ENCODE measurements around the gene CCDC117.

Gene CCDC117

DNA sequence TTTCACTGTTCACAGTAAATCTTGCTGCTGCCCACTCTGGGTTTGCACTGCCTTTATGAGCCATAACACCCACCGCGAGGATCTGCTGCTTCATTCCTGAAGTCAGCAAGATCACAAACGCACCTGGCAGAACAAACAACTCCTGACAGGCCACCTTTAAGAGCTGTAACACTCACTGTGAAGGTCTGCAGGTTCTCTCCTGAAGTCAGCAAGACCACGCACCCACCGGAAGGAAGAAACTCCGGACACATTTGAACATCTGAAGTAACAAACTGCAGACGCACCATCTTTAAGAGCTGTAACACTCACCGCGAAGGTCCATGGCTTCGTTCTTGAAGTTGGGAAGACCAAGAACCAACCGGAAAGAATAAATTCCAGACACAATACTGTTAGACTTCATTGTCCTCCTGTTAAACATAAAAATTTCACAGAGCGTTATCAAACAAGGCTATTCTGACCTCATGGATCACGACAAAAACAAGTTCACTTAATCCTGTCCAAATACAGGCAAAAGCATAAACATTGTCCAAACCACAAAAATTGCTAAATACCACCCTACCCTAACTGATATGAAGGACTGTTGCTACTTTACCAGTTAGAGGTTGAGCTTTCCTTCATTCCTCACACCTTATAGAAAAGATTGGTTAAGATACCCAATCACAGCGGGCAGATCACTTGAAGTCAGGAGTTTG lies 3.0 kb upstream of the CCDC117 start:
- DNase-seq (ENCODE audit: low read depth), result no peak

DNA sequence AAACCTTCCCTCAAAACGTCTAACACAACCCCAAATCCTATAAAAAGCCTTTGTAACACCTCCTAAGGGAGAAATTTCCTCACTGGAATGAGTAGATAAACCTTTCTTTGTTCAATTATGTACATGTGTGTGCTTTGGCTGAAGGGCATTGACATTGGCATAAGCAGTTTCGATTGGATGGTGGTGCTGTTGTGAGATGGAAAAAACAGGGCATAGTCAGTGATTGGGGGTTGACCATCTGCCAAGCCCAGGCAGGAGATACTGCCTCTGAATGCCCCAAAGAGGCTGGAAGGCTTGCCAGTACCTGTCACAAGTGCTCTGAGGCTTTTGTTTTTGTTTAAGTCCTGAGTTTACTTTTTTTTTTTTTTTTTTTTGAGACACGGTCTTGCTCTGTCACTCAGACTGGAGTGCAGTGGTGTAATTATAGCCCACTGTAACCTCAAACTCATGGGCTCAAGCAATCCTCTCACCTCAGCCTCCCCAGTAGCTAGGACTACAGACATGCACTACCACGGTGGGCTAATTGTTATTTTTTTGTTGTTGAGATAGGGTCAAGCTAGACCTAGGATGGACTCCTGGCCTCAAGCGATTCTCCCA lies 1.2 kb upstream of the CCDC117 start:
- DNase-seq (ENCODE audit: low read depth), result no peak

DNA sequence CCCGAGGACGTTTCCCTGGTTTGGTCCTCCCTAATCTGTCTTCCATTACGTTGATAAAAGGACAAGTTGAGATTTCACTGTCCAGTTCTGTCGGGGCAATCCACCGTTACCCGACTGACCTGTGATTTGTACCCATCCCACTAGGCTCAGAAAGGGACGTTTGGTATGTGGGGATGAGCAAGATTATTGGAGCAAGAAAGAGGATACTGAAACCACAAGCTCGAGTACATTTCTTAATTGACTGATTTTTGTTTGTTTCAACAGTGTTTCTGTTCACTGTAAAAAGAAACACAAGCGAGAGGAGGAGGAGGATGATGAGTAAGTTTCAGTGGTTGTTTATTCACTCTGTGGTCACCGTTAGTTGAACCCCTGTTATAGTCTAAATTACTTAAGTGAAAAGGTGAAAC lies 969 bp downstream of the CCDC117 start:
- DNase-seq (ENCODE audit: low read depth), result no peak

DNA sequence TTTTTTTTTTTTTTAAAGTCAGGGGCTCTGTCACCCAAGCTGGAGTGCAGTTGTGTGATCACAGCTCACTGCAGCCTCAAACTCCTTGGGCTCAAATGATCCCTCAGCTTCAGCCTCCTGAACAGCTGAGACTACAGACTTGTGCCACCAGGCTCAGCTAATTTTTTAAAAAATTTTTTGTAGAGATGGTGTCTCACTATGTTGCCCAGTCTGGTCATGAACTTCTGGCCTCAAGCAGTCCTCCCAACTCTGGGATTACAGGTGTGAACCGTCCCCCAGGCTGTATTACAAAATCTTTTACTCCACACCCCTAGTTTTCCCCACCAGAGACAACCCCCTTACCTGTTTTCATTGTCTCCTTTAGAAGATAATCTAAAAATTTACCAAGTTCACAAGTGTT lies 1.9 kb downstream of the CCDC117 start:
- DNase-seq (ENCODE audit: low read depth), result no peak

DNA sequence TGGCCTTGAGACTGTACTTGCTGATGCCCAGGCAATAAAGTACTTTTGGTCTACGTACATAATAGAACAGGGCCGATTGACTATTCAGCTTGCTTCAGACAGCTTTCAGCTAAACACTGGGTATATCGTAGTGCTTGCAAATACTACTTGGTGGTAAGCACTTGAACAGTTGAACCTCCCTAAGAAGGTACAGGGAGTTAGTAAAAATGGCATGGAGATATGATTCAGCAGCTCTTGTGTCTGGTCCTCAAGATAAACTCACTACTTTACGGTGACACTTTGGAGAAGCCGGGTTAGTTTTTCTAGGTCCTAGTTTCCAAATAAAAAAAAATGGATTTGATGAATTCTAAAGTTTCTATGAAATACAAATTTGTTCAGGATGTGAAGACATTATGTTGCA lies 7.3 kb downstream of the CCDC117 start:
- DNase-seq (ENCODE audit: low read depth), result no peak

- DNase-seq (ENCODE audit: low read depth), result no peak
Measured at GRCh38 chr22:28780296-28780695, 7.8 kb downstream of the CCDC117 start.

DNA sequence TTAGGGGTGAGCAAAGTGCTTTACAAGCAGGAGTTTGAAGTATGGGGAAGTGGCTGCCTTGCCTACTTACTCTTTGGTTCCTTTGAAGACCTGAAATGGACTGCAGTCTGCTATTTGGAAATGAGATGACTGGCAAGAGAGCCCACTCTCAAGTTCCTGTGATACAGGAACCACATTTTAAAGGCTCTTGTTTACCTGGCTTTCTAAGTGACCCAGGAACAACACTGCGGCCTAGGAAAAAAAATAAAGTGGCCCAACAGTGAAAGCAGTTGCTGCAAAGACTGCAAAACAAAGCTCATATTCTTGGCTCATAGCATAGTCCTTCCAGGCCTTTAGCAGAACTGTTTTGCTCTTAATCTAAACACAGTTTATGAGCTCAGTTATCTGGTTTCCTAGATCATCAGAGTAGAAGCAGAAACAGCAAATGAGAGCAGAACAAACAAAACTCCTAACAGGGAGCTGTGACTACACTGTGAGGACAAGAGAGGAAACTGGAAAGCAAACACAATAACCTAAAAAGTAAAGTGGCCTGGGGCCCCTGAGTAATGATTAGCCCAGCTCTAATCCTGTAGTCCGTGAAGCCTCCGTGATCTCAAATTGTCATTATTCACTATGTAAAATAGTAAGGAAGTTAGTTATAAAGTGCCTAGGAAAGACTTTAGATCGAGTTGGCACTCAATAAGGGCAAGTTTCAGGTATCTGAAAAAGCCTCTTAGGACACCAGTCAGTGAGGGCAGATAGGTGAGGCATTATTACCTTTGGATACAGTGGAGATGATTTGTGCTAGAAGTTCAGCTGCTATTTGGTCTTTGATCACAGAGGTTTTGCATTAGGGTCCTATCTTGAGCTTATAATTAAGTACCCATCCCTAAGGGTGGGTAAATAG lies 11.5 kb downstream of the CCDC117 start:
- no peak for DNase-seq (ENCODE audit: low read depth)

GRCh38 chr22:28788601-28789000 lies 16.1 kb downstream of the CCDC117 start:
- DNase-seq (ENCODE audit: low read depth), result no peak

- no peak for DNase-seq (ENCODE audit: low read depth)
Measured at GRCh38 chr22:28791124-28791523, 18.6 kb downstream of the CCDC117 start.

DNA sequence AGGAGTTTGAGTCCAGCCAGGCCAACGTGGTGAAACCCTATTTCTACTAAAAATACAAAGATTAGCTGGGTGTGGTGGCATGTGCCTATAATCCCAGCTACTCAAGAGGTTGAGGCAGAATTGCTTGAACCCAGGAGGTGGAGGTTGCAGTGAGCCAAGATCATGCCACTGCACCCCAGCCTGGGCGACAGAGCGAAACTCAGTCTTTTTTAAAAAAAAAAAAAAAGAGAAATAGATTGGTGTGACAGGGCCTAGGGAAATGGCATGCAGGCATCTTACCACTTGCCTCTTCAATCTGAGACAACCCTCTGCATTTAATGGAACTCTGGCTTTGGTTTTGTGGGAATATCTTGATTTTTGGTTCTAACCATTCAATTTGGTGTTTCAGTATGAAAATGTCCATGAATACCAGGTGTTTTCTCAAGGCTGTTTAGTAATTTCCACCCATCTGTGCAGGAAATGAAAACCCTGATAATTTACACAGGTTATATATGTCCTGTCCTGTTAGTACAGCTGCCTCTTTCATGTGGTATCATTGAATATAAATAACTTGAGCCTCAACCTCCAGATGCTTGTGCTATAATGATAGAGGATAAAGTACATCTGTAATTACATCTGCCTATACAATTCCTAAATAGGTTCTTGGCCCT lies 19.5 kb downstream of the CCDC117 start:
- DNase-seq (ENCODE audit: low read depth), result no peak

GRCh38 chr22:28792491-28793383 lies 20.2 kb downstream of the CCDC117 start:
- DNase-seq (ENCODE audit: low read depth), result no peak

GRCh38 chr22:28793976-28794584 lies 21.6 kb downstream of the CCDC117 start:
- DNase-seq (ENCODE audit: low read depth), result no peak

DNA sequence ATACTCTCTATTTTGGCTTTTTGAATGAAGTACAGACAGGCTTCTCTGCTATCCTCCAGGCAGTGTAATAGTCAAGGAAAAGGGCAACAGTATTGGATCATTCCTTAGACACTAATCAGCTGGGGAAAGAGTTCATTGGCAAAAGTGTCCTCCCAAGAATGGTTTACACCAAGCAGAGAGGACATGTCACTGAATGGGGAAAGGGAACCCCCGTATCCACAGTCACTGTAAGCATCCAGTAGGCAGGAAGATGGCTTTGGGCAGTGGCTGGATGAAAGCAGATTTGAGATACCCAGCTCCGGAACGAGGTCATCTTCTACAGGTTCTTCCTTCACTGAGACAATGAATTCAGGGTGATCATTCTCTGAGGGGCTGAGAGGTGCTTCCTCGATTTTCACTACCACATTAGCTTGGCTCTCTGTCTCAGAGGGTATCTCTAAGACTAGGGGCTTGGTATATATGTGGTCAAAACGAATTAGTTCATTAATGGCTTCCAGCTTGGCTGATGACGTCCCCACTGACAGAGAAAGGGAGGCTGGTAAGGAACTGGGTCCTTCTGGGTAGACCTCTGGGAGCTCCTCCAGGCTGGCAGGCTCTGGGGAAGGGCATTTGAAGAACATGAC lies 22.7 kb downstream of the CCDC117 start:
- DNase-seq (ENCODE audit: low read depth), result no peak

- DNase-seq (ENCODE audit: low read depth), result no peak
Measured at GRCh38 chr22:28795932-28796856, 23.7 kb downstream of the CCDC117 start.

DNA sequence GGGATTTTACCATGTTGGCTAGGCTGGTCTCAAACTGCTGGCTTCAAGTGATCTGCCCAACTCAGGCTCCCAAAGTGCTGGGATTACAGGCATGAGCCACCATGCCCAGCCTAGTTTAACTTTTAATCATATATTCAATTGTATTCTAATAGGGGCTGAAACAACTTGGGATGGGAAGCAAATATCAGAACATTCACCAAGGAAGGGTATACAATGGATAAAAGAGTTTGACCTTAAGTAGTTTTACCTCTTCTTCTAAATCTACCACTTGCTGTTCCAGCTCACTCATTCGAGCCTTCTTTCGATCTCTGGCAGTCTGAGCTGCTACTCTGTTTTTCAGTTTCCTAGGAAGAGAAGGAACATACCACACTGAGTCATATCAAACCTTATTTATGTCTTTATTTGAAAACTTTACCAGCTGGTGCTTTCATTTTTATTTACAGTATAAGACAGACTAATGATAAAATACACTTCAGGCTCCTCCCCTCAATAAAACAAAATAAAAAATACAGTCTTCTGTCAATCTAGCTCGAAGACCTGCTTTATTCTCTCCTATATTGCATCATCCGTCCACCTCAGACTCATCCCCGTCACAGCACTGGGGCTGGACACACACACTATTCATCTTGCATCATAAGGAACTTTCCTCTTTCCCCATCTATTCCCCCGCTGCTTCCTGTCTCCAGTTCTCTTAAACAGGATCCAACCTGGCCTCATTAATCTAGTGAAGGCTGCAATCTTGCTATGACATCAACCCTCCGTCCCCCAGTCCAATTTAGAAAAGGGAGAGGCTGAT lies 26.5 kb downstream of the CCDC117 start:
- no peak for DNase-seq (ENCODE audit: low read depth)

GRCh38 chr22:28799606-28800307 lies 27.3 kb downstream of the CCDC117 start:
- DNase-seq (ENCODE audit: low read depth), result no peak

GRCh38 chr22:28800308-28801041 lies 28.0 kb downstream of the CCDC117 start, which contains the start of gene XBP1:
XBP1 (minus strand) TSS chr22:28800569.
- peak; percentile 84 for DNase-seq (ENCODE audit: low read depth)

Measured in stimulated activated CD8-positive, alpha-beta memory T cell treated with anti-CD3 and anti-CD28 coated beads, Interleukin-12 subunit alpha, Interleukin-12 subunit beta, amount 100 ng/mL, for 4 hours (primary cell).